Caki2 (cell line): ENCODE measurements around the gene RPUSD3. TPM values are rescaled to one million over a fixed set of nuclear protein-coding genes. Genes with fewer than 3 reads are reported as not detected.

ENCODE experiments used
- DNase-seq: peaks from one replicate; pipeline ENCODE4 v3.0.0-alpha.2; 2015; ENCODE audit warnings: low read depth
- in situ Hi-C: cut with HindIII; loops from 2 replicates; pipeline ENCODE4 v1.10.0; 2016; ENCODE audit warnings: low sequenced_read_pairs, low pct_unique_long_range_greater_than_20kb, mixed read lengths
- total RNA-seq: library from RNA; depleted of rRNA; stranded (reverse); fragments of >200 nt; shearing (Covaris generic); gene quantifications from 2 replicates; pipeline ENCODE4 v1.2.3, GENCODE V29; 2014; ENCODE audit warnings: low replicate concordance; rRNA removed

The RPUSD3 gene
- total RNA-seq, 1 experiment from 2014 or later: 43.5 TPM

DNA sequence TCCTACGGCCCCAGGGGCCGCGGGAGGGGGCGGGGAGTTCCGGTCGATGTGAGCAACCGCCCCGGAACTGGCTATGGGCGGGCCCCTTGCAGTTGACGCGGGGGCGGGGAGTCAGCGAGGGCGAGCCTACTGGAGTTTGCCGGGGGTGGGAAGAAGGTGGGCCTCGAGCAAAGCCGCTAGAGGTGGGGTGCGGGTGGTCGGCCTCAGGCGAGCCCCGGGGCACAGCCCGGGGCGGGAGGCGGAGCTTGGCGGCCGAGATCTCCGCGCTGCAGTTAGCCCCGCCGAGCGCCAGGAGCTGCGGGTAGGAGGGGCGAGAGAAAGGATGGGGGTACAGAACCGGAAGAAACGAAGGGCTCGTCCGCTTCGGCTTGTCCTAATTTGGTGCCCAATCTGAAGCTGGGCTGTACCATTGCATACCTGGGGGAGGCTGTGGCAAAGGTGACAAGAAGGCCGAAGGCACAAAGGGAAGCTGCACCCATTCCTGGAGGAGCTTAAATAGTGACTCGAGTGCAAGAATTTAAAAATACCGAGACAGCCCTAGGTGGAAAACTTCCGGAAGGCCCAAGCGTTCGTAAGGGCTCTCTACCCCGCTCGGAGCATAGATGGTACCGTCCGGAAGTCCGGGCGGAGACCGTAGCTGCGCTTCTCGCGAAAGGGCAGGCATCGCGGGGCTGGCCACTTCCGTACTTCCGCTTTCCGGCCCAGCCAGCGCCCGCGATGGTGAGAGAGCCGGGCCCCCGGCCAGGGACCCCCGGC lies 51.2 kb downstream of the RPUSD3 start, which contains the start of the genes ARPC4 and TADA3:
Gene ARPC4, plus strand, starts transcription at position 678 of the 756 bp plus-strand sequence. Its CDS starts 40 bp downstream, at position 718.
Gene TADA3, minus strand, starts transcription at position 69 of the 756 bp plus-strand sequence. CDS start 1,007 bp downstream, outside the sequence.
- peak; percentile 93 for DNase-seq
- in situ Hi-C loops: no loop called here

DNA sequence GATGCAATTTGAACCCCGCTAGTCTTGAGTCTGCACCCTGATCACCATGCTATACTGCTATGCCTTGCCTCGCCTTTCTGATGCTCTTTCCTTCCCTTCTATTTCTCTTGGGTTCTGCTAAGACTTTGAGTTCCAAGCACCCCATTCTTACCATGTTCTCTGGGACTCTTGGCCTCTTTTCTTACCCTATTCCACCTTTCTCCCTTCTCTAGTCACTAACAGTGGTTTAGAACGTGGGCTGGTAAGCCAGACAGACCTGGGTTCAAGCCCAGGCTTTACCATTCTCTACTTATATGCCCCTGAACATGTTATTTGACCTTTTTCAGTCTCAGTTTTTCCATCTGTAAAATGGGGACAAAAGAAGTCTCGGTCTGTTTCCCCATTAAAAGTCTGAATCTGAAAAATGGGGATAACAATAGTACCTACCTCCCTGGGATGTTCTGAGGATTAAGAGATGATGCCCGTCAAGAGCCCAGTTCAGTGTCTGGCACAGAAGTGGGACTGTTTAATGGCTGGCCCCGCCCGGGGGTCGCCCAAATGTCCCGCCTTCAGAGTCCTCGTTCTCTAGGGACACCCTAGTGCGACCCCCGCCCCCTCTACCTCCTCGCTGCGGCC lies 51.9 kb downstream of the RPUSD3 start:
- DNase-seq: no peak
- in situ Hi-C loops: no loop called here

DNA sequence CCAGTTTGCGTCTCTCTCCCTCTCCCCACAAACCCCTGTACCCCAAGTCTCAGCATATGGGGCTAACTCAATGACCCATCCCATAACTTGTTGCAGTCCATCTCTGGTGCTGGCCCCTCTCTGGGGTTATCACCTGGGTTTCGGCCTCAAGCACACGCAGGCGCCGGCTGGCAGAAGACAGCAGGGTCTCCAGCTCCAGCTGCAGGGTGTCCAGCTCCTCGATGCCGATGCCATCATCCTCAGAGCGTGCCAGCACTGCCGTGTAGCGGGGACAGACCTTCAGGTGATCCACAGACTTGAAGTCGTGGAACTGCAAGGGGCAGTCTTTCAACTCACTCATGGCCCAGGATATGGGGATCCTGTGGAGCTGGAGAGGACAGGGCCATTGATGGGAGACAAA lies 52.7 kb downstream of the RPUSD3 start:
- DNase-seq: no peak
- in situ Hi-C loops: no loop called here

Other genes starting within 250 kb of the RPUSD3 start
- gene MTMR14, start 194.5 kb downstream of the RPUSD3 start, total RNA-seq: 17.7 and 28.7 TPM in 2 replicates
- not detected in 2 replicates for gene CPNE9, start 140.2 kb downstream of the RPUSD3 start, total RNA-seq
- gene BRPF1, start 112.3 kb downstream of the RPUSD3 start, total RNA-seq: 5.6 and 6.5 TPM in 2 replicates
- gene OGG1, start 94.1 kb downstream of the RPUSD3 start, total RNA-seq: 21.7 and 29.7 TPM in 2 replicates
- gene CAMK1, start 74.1 kb downstream of the RPUSD3 start, total RNA-seq: 33.6 and 43.0 TPM in 2 replicates
- 86.1 and 95.9 TPM in 2 replicates for gene TADA3, start 51.5 kb downstream of the RPUSD3 start, total RNA-seq
- 197 and 238 TPM in 2 replicates for gene ARPC4, start 50.9 kb downstream of the RPUSD3 start, total RNA-seq
- 1.4 and 6.6 TPM in 2 replicates for gene TTLL3, start 33.7 kb downstream of the RPUSD3 start, total RNA-seq
- not detected in 2 replicates for gene CIDEC, start 36.2 kb upstream of the RPUSD3 start, total RNA-seq
- gene JAGN1, start 46.6 kb upstream of the RPUSD3 start, total RNA-seq: 19.7 and 36.5 TPM in 2 replicates
- not detected in 2 replicates for gene IL17RE, start 58.8 kb upstream of the RPUSD3 start, total RNA-seq
- gene IL17RC, start 73.1 kb upstream of the RPUSD3 start, total RNA-seq: 24.5 and 51.8 TPM in 2 replicates
- gene CRELD1, start 89.8 kb upstream of the RPUSD3 start, total RNA-seq: 12.7 and 22.6 TPM in 2 replicates
- gene PRRT3, start 108.4 kb upstream of the RPUSD3 start, total RNA-seq: 0.20 and 1.2 TPM in 2 replicates
- 44.0 and 48.3 TPM in 2 replicates for gene EMC3, start 142.8 kb upstream of the RPUSD3 start, total RNA-seq
- gene FANCD2, start 182.4 kb upstream of the RPUSD3 start, total RNA-seq: 13.6 and 30.9 TPM in 2 replicates